Thoracic aorta (tissue), 2 donors: ENCODE results near the gene SMAD1. TPM values are rescaled to one million over a fixed set of nuclear protein-coding genes. Genes with fewer than 3 reads are reported as not detected.

ENCODE experiments used
- ATAC-seq: fragments of 150-250 bp; one replicate; pipeline ENCODE4 v1.8.0; 2017; ENCODE audit warnings: low read depth; ENCODE audit not compliant: insufficient number of reproducible peaks, low FRiP score
- DNase-seq: peaks from one replicate; pipeline ENCODE4 v3.0.0-alpha.2; 2020; ENCODE audit warnings: low spot score
- H3K27ac ChIP-seq, 2 donors: fragments of 200-600 bp; sonication (generic); 1 replicate in 1 of 2; 2 replicates in 1 of 2; pipeline ENCODE4 v1.5.1; 2016; ENCODE audit warnings: mild to moderate bottlenecking in 2 of 2, moderate library complexity in 2 of 2
- H3K27me3 ChIP-seq: fragments of 200-600 bp; sonication (generic); replicated peaks from 2 replicates; pipeline ENCODE4 v1.6.0; 2016; ENCODE audit warnings: mild to moderate bottlenecking; ENCODE audit not compliant: insufficient read depth
- H3K36me3 ChIP-seq: fragments of 200-600 bp; sonication (generic); one replicate; pipeline ENCODE4 v1.5.1; 2016
- H3K4me1 ChIP-seq, 2 donors: fragments of 200-600 bp; sonication (generic); 1 replicate in 1 of 2; 2 replicates in 1 of 2; pipeline versions ENCODE4 v1.5.1 to v1.6.0; 2016; ENCODE audit warnings: low read depth in 2 of 2, mild to moderate bottlenecking in 1 of 2; ENCODE audit not compliant: control insufficient read depth in 1 of 2
- H3K4me3 ChIP-seq: fragments of 200-600 bp; sonication (generic); 2 replicates; pipeline ENCODE4 v1.5.1; 2016; ENCODE audit warnings: mild to moderate bottlenecking
- H3K9me3 ChIP-seq: fragments of 200-600 bp; sonication (generic); 2 replicates; pipeline ENCODE4 v1.5.1; 2016
- total RNA-seq, 2 donors: library from RNA; depleted of rRNA; stranded (reverse); fragments of >200 nt; gene quantifications; one replicate each; pipeline versions ENCODE4 v1.1.0 to v1.2.3, GENCODE V29; 2016
- TF ChIP-seq, protein P1 (sequence below): fragments of 200-600 bp; sonication (generic); IDR thresholded peaks from one replicate; pipeline ENCODE4 v1.5.1; 2019; ENCODE audit warnings: antibody characterized with exemption

SMAD1 gene
- total RNA-seq, 2 donors from 2014 or later: 39.9 to 55.2 TPM

DNA sequence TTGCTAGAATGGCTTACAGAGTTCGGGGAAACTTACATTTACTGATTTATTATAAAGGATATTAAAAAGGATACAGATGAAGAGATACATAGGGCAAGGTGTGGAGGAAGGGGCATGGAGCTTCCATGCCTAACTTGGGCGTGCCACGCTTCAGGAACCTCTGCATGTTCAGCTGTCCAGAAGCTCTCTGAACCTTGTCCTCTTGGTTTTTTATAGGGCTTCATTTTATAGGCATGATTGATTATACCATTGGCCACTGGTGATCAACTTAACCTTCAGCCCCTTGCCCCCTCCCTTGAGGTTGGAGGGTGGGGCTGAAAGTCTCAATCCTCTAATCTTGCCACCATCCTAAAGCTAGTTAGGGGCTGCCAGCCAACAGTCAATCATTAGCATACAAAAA, 10.7 kb downstream of the SMAD1 start:
- H3K27me3 ChIP-seq: no peaks in the 10 kb centered on the region
- no peaks in the 10 kb centered on the region for H3K9me3 ChIP-seq
- H3K36me3 ChIP-seq: no peaks in the 10 kb centered on the region
- peaks cover 0 to 14% of the 10 kb centered on the region in 2 donors for H3K4me1 ChIP-seq
- H3K27ac ChIP-seq: no peak overlapping the region
- H3K4me3 ChIP-seq: no peak overlapping the region
- TF ChIP-seq, protein P1, sequence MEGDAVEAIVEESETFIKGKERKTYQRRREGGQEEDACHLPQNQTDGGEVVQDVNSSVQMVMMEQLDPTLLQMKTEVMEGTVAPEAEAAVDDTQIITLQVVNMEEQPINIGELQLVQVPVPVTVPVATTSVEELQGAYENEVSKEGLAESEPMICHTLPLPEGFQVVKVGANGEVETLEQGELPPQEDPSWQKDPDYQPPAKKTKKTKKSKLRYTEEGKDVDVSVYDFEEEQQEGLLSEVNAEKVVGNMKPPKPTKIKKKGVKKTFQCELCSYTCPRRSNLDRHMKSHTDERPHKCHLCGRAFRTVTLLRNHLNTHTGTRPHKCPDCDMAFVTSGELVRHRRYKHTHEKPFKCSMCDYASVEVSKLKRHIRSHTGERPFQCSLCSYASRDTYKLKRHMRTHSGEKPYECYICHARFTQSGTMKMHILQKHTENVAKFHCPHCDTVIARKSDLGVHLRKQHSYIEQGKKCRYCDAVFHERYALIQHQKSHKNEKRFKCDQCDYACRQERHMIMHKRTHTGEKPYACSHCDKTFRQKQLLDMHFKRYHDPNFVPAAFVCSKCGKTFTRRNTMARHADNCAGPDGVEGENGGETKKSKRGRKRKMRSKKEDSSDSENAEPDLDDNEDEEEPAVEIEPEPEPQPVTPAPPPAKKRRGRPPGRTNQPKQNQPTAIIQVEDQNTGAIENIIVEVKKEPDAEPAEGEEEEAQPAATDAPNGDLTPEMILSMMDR: no peak
- DNase-seq (no peak), ATAC-seq (no peak)

DNA sequence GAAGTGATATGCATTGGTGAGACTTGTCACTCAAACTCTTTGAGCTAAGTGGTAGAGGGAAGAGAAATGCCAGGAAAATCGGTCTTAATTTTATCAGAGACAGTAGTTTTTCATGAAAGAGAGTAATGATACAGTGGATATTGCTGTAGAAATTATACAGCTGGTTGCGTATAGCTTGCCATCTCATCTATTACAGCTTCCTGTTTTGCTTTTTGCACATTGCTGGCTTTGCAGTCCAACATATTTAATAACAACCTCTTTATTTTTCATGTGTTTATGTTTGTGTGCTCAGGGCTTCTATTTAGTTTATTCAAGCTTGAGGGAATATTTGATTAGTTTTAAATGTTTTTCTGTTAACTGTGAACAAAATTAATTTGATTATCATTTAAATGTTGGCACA, 11.5 kb downstream of the SMAD1 start:
- DNase-seq (no peak), ATAC-seq (no peak)
- no peak overlapping the region for H3K27ac ChIP-seq
- H3K9me3 ChIP-seq: no peaks in the 10 kb centered on the region
- H3K36me3 ChIP-seq: no peaks in the 10 kb centered on the region
- H3K27me3 ChIP-seq: no peaks in the 10 kb centered on the region
- H3K4me1 ChIP-seq: peaks cover 0 to 20% of the 10 kb centered on the region in 2 donors
- TF ChIP-seq, protein P1: no peak
- no peak overlapping the region for H3K4me3 ChIP-seq

DNA sequence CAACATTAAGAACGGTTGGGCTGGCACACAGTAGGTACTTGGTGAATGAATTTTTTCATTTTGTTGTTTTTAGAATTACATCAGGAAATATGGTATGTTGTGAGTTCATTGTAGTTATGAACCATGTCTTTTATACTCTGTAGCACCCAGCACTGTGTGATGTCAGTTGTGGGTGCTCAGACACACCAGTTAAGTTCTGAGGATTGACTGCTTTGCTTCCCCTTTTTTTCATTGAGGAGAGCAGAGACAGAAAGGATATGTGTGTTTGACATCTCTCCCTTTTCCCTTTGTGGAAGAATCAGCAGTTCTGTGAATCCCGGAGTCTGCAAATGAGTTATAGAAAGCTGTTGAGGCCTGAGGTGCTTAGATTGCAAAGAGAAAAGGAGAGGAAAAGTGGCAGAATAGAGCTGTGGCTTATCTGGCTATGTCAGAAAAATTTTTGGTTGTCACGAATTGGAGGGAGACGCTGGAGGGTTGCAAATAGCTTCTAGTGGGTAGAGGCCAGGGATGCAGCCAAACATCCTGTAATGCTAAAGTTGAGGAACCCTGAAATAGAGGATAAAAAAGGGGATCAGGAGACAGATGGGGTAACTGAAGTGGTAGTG, 13.1 kb downstream of the SMAD1 start:
- Histone ChIP-seq H3K4me3 (no peak overlapping the region), H3K4me1 (peaks cover 0 to 22% of the 10 kb centered on the region in 2 donors), H3K27ac (no peak overlapping the region)

DNA sequence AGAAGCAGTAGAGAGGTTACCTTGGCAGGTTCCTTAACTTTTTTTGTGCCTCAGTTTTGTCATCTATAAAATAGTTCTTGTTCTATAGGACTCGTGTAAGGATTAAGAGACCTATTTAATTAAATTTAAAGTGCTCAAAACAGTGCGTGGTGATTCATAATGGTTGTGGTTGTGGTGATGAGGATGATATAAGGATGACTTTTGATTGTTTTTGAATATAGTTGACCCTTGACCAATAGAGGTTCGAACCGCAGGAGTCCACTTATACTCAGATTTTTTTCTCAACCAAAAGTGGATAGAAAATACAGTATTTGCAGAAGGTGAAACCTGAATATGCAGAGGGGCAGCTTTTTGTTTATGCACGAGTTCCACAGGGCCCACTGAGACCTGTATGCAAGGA, 14.6 kb downstream of the SMAD1 start:
- Histone ChIP-seq H3K36me3 (no peaks in the 10 kb centered on the region), H3K4me3 (no peak overlapping the region), H3K9me3 (no peaks in the 10 kb centered on the region), H3K27me3 (no peaks in the 10 kb centered on the region), H3K4me1 (peaks cover 0 to 26% of the 10 kb centered on the region in 2 donors), H3K27ac (no peak overlapping the region)
- TF ChIP-seq, protein P1: no peak
- ATAC-seq (no peak), DNase-seq (no peak)

More for the DNA sequence above, 13.1 kb downstream of the SMAD1 start:
- Histone ChIP-seq H3K9me3 (no peaks in the 10 kb centered on the region), H3K36me3 (no peaks in the 10 kb centered on the region), H3K27me3 (no peaks in the 10 kb centered on the region)
- TF ChIP-seq, protein P1: no peak
- no peak for ATAC-seq
- DNase-seq: no peak

DNA sequence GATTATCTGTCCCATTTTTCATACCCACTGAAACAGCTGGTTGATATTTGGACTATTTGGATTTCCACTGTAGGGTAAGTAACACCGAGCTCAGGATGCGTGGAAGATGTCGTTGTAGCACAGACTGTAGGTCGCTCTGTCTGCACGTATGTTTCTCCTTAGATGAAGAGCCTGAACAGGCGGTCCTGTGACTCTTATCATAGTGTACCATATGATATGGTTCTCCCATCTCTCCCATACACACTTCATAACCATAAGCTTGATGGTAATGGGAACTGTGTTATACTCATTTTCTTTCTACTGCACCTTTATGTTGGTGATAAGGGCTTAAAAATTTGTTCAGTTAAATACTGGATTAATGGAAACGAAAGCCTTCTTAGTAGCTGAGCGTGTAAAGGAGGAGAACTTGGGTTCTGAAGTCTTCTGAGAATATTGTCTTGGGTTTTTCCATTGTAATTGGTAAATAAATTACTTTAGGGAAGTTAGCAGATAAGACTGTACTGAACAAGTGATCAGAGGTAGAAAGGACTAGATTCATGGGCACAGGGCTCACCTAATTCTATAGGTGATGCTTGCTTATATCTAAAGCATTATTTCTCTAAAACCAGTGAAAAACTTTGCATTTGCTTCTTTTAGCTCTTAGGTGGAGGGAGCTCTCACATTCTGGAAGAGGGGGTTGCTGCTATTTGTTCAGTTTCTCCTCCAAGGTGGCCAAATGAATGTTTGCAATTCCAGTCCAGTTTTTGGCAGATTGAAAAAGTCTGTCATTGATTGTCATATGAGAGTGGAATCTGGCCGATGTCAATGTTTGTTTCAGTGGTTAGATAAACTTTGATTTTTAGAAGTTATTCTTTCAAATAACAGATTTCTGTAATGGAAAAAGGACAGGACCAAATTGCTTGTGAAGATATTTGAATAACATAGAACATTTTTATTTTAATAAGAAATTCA, 15.8 kb downstream of the SMAD1 start:
- H3K4me1 ChIP-seq: peaks cover 0 to 34% of the 10 kb centered on the region in 2 donors
- H3K9me3 ChIP-seq: no peaks in the 10 kb centered on the region
- H3K27me3 ChIP-seq: no peaks in the 10 kb centered on the region
- no peak for ATAC-seq
- no peak overlapping the region for H3K4me3 ChIP-seq
- no peak for DNase-seq
- H3K36me3 ChIP-seq: no peaks in the 10 kb centered on the region
- TF ChIP-seq, protein P1: no peak
- no peak overlapping the region for H3K27ac ChIP-seq
